Vagina (tissue), 2 donors: ENCODE measurements around the gene CRYBG1. TPM values are rescaled to one million over a fixed set of nuclear protein-coding genes. Genes with fewer than 3 reads are reported as not detected.

Experiments
- DNase-seq, 2 donors: peaks; one replicate each; pipeline ENCODE4 v3.0.0-alpha.2; 2017; ENCODE audit errors: extremely low spot score in 2 of 2
- H3K27ac ChIP-seq: fragments of 200-600 bp; sonication (generic); one replicate; pipeline ENCODE4 v1.5.1; 2019
- H3K27me3 ChIP-seq: fragments of 200-600 bp; sonication (generic); one replicate; pipeline ENCODE4 v1.5.1; 2019
- H3K36me3 ChIP-seq, 2 donors: fragments of 200-600 bp; sonication (generic); one replicate each; pipeline ENCODE4 v1.5.1; 2017 to 2019
- H3K4me1 ChIP-seq: fragments of 200-600 bp; sonication (generic); one replicate; pipeline ENCODE4 v1.5.1; 2019
- H3K4me3 ChIP-seq, 2 donors: fragments of 200-600 bp; sonication (generic); 1 replicate in 1 of 2; 2 replicates in 1 of 2; pipeline ENCODE4 v1.5.1; 2016 to 2019
- H3K9me3 ChIP-seq: fragments of 200-600 bp; sonication (generic); one replicate; pipeline ENCODE4 v1.5.1; 2019
- CTCF ChIP-seq, 3 experiments: fragments of 450-650 bp in 2 of 3; fragments of 200-600 bp in 1 of 3; sonication (generic) in 1 of 3; IDR thresholded peaks; one replicate each; pipeline ENCODE4 v1.5.1; 2017 to 2019; ENCODE audit warnings: antibody characterized with exemption in 3 of 3, mild to moderate bottlenecking in 2 of 3, moderate library complexity in 2 of 3
- POLR2A ChIP-seq, 2 donors: fragments of 450-650 bp; IDR thresholded peaks; one replicate each; pipeline ENCODE4 v1.6.1; 2017; ENCODE audit warnings: antibody characterized with exemption in 2 of 2, mild to moderate bottlenecking in 2 of 2, moderate library complexity in 2 of 2
- POLR2AphosphoS5 ChIP-seq, 2 donors: sonication (generic); formaldehyde crosslinking; IDR thresholded peaks; one replicate each; pipeline ENCODE4 v1.9.0; 2017; ENCODE audit warnings: antibody characterized with exemption in 2 of 2, mild to moderate bottlenecking in 2 of 2, low read depth in 1 of 2; ENCODE audit not compliant: insufficient read depth in 1 of 2
- intact Hi-C: fragments of 100-400 bp; cut with DNase I; formaldehyde crosslinking; loops from one replicate; pipeline ENCODE4 v1.15.1; 2023
- total RNA-seq: library from RNA; depleted of rRNA; stranded (reverse); fragments of >200 nt; gene quantifications from one replicate; pipeline ENCODE4 v1.2.3, GENCODE V29; 2016

Gene CRYBG1
- total RNA-seq, 1 donor from 2014 or later = 46.7 TPM

GRCh38 chr6:106453756-106454367 lies 93.3 kb downstream of the CRYBG1 start:
- no peak for DNase-seq
- Histone ChIP-seq H3K27me3 (no peaks in the 10 kb centered on the region), H3K27ac (no peak overlapping the region), H3K4me1 (no peaks in the 10 kb centered on the region), H3K4me3 (no peak overlapping the region), H3K36me3 (no peaks in the 10 kb centered on the region), H3K9me3 (no peaks in the 10 kb centered on the region)
- no peak for TF ChIP-seq POLR2AphosphoS5 (IDR thresholded peaks at IDR 0.05; ENCODE audit: insufficient read depth in 1 of 2, low read depth in 1 of 2)
- no peak for TF ChIP-seq POLR2A (IDR thresholded peaks at IDR 0.05)
- TF ChIP-seq CTCF (IDR thresholded peaks at IDR 0.05) = no peak
- intact Hi-C loops = no loop called here

DNA sequence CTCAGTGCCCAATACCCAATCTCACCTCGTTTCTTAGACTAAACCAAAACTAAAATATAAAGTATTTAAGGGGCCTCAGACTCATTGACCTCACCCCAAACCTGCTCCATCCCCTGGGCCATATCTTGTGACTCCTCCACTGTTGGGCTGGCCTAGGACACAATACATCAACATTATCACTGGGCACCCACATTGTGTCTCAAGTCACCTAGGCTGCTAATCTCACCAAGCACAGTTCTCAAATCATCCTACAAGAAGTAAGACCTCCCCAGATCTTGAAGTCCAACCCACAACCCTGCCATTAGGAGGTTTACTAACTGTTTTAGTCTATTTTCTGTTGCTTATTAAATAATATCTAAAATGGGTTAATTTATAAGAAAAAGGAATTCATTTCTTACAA lies 96.2 kb downstream of the CRYBG1 start:
- Histone ChIP-seq H3K36me3 (no peaks in the 10 kb centered on the region), H3K27ac (no peak overlapping the region), H3K9me3 (no peaks in the 10 kb centered on the region), H3K4me1 (no peaks in the 10 kb centered on the region), H3K27me3 (no peaks in the 10 kb centered on the region), H3K4me3 (no peak overlapping the region)
- intact Hi-C loops = no loop called here
- DNase-seq = no peak
- no peak for TF ChIP-seq POLR2A (IDR thresholded peaks at IDR 0.05)
- TF ChIP-seq CTCF (IDR thresholded peaks at IDR 0.05) = no peak
- no peak for TF ChIP-seq POLR2AphosphoS5 (IDR thresholded peaks at IDR 0.05; ENCODE audit: insufficient read depth in 1 of 2, low read depth in 1 of 2)

DNA sequence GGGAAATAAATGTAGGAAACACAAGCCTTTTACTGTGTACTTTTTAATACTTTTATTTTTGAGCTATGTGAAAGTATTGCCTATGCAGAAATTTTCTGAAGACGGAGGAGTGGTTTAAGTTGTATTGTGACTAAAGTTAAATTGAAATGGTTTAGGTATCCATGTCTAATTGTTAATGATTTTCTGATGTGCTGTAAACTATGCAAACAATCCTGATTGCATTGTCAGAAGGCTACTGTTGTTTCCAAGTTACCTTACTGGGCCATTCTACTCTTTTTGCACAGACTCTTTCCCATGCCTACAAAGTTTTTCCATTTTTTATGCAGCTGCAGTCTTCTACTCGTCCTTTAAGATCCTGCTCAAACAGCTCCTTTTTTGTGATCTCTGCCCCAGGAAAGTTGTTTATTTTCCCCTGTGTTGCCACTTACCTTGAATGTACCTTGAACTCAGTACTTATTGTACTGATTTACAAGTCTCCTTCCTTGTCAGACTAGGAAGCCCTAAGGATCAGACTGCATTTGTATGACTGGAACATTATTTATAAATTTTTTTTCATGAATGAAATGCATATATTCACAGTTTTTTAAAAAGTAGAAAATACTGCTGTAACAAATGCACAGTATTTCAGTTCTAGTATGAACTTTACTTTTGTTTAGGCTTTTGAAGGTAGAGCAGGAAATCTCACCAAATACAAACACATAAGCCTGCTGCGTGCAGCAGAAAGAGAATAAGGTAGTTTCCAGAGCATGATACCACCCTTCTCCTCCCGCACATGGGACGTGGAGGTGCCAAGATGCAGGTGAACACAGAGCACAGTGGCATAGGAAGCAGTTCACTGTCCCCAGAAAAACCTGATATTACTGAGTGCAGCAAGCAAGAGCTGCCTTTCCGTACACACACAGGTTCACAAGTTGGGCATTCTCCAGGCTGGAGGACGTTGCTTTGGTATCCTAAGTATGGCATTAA lies 97.8 kb downstream of the CRYBG1 start:
- Histone ChIP-seq H3K36me3 (no peaks in the 10 kb centered on the region), H3K9me3 (no peaks in the 10 kb centered on the region), H3K27ac (no peak overlapping the region), H3K4me3 (no peak overlapping the region), H3K4me1 (no peaks in the 10 kb centered on the region), H3K27me3 (no peaks in the 10 kb centered on the region)
- intact Hi-C loops = no loop called here
- no peak for DNase-seq
- TF ChIP-seq POLR2A (IDR thresholded peaks at IDR 0.05) = no peak
- no peak for TF ChIP-seq POLR2AphosphoS5 (IDR thresholded peaks at IDR 0.05; ENCODE audit: insufficient read depth in 1 of 2, low read depth in 1 of 2)
- TF ChIP-seq CTCF (IDR thresholded peaks at IDR 0.05) = no peak

DNA sequence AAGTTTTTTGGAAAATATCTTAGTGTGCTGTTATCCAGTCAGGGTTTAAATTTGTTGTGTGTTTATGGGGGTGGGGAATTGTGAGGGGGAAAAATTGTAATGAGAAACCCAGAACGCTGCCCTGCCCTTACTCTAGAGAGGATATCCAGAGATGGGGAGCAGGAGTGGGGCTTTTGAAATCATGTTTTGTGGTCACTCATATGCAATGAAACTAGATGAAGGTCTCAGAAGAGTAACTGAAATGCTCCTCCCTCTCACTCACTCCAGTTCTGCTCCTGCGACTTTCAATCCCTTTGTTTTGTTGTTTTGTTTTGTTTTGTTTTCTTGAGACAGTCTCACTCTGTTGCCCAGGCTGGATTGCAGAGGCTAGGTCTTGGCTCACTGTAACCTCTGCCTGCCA lies 100.0 kb downstream of the CRYBG1 start:
- Histone ChIP-seq H3K4me3 (no peak overlapping the region), H3K27me3 (no peaks in the 10 kb centered on the region), H3K9me3 (no peaks in the 10 kb centered on the region), H3K36me3 (no peaks in the 10 kb centered on the region), H3K27ac (no peak overlapping the region), H3K4me1 (no peaks in the 10 kb centered on the region)
- intact Hi-C loops = no loop called here
- DNase-seq = no peak
- no peak for TF ChIP-seq POLR2AphosphoS5 (IDR thresholded peaks at IDR 0.05; ENCODE audit: insufficient read depth in 1 of 2, low read depth in 1 of 2)
- TF ChIP-seq POLR2A (IDR thresholded peaks at IDR 0.05) = no peak
- no peak for TF ChIP-seq CTCF (IDR thresholded peaks at IDR 0.05)

GRCh38 chr6:106461084-106461483 lies 100.6 kb downstream of the CRYBG1 start:
- Histone ChIP-seq H3K4me3 (no peak overlapping the region), H3K36me3 (no peaks in the 10 kb centered on the region), H3K27ac (no peak overlapping the region), H3K9me3 (no peaks in the 10 kb centered on the region), H3K4me1 (no peaks in the 10 kb centered on the region), H3K27me3 (no peaks in the 10 kb centered on the region)
- DNase-seq = no peak
- intact Hi-C loops = no loop called here
- TF ChIP-seq POLR2AphosphoS5 (IDR thresholded peaks at IDR 0.05; ENCODE audit: insufficient read depth in 1 of 2, low read depth in 1 of 2) (no peak), POLR2A (IDR thresholded peaks at IDR 0.05) (no peak), CTCF (IDR thresholded peaks at IDR 0.05) (no peak)
